Thyroid gland (tissue), 4 donors: ENCODE measurements around the gene EXT2.

Experiments used
- POLR2A ChIP-seq, 2 donors: fragments of 450-650 bp; IDR thresholded peaks; one replicate each; pipeline ENCODE4 v1.6.1; 2017; ENCODE audit warnings: antibody characterized with exemption in 2 of 2, mild to moderate bottlenecking in 2 of 2, moderate library complexity in 1 of 2
- TF ChIP-seq, protein P1 (sequence below), 6 experiments: fragments of 200-600 bp in 3 of 6; fragments of 450-650 bp in 3 of 6; sonication (generic) in 3 of 6; IDR thresholded peaks; one replicate each; pipeline ENCODE4 v1.5.1; 2016 to 2019; ENCODE audit warnings: antibody characterized with exemption in 6 of 6, mild to moderate bottlenecking in 2 of 6, inconsistent platforms in 1 of 6, moderate library complexity in 1 of 6

DNA sequence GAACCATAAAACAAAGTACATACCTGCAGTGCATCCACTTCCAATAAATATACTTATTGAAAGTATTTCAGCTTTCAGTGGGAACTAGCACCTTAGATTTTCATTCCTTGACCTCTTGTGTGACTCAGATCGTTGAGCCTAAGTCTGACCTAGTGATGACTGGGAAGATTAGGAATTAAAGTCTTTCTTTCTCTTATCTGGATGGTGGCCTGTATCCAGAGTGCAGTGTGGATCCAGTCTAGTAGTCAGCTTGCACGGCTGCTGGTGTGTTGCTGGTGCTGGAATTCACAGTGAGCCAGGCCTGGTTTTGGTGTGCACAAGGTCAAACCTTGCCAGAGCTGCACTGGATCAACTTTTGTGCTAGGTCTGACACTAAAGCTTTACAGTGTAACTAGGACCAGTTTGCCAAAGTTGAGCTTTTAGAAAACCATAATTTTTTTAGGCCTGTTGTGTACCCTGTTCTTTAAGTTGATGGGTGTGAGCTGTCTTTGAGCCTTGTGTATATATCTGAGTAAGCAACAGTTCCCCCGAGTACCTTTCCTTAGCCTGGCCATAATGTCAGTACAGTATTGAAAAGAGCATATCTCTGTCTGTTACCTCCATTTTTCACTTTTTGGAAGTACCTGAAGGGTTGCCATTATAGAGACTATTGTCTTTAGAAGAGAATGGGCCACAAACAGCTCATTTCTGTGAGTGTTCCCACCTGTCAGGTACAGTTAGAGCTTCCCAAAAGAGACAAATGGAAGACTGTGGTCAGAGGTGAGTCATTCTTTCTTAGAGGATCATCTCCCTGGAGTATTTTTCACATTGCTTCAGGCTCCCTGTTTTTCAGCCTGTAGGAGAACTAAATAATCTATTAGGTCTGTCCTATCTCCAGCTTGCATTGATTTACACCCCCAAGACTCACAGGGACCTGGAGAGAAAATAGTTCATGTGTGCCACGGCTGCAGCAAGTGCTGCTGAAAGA, 124.6 kb downstream of the EXT2 start:
- TF ChIP-seq, protein P1, sequence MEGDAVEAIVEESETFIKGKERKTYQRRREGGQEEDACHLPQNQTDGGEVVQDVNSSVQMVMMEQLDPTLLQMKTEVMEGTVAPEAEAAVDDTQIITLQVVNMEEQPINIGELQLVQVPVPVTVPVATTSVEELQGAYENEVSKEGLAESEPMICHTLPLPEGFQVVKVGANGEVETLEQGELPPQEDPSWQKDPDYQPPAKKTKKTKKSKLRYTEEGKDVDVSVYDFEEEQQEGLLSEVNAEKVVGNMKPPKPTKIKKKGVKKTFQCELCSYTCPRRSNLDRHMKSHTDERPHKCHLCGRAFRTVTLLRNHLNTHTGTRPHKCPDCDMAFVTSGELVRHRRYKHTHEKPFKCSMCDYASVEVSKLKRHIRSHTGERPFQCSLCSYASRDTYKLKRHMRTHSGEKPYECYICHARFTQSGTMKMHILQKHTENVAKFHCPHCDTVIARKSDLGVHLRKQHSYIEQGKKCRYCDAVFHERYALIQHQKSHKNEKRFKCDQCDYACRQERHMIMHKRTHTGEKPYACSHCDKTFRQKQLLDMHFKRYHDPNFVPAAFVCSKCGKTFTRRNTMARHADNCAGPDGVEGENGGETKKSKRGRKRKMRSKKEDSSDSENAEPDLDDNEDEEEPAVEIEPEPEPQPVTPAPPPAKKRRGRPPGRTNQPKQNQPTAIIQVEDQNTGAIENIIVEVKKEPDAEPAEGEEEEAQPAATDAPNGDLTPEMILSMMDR (IDR thresholded peaks at IDR 0.05), result no peak
- TF ChIP-seq POLR2A (IDR thresholded peaks at IDR 0.05), result no peak
